T47D (cell line): ENCODE measurements around the gene OPRM1.

Experiments
- DNase-seq, 2 experiments: peaks; one replicate each; pipeline versions ENCODE4 v3.0.0 to v3.0.0-alpha.2; 2011 to 2012; ENCODE audit warnings: low read depth in 1 of 2, low spot score in 1 of 2
- JUND ChIP-seq: IDR thresholded peaks from 2 replicates; pipeline ENCODE4 v1.6.1; 2012; ENCODE audit warnings: low read depth
- in situ Hi-C: cut with HindIII; loops from 2 replicates; pipeline ENCODE4 v1.10.0; 2016; ENCODE audit warnings: low sequenced_read_pairs, low pct_unique_long_range_greater_than_20kb

OPRM1 gene

GRCh38 chr6:154202339-154202738 lies 163.3 kb downstream of the OPRM1 start:
- in situ Hi-C loops, result no loop called here
- no peak for DNase-seq
- TF ChIP-seq JUND, result no peak

DNA sequence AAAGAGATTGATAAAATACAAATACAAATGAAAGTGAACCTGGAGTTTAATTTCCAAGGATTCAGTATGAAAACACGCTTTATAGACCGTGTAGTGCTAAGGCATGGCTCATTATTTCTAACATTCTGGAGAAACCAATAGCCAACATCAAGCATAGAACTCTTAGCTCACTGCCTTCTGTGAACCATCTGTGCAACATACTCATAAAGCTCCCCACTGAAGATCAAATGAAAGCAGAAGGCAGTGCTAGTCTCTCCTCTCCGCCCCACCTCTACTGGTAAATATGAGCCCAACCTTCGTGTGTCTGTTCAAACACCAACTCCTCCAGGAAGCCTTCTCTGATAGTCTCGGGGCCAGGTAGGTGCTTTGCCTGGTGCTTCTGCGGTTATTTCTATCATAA lies 163.9 kb downstream of the OPRM1 start:
- no peak for DNase-seq
- TF ChIP-seq JUND, result no peak
- in situ Hi-C loops, result no loop called here

DNA sequence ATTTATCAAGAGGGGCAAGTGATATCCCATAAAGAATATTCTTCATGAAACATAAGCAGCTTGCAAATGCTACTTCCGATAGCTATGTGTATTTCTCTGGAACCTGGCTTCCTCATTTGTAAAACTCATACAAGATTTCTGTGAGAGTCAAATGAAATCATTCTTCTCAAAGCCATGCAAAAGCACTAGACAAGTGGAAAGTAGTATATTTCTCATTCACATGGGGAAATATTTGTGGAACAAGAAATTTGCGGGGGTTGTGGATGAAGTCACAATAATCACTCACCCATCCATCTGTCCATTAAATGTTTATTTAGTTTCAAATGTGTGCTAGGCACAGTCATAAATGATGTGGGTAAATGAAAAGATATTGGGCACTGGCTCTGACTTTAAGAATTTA lies 167.1 kb downstream of the OPRM1 start:
- TF ChIP-seq JUND, result no peak
- in situ Hi-C loops, result no loop called here
- DNase-seq, result no peak

- no peak for TF ChIP-seq JUND
- DNase-seq, result no peak
- in situ Hi-C loops, result no loop called here
Observed at GRCh38 chr6:154206996-154207395, 168.0 kb downstream of the OPRM1 start.

DNA sequence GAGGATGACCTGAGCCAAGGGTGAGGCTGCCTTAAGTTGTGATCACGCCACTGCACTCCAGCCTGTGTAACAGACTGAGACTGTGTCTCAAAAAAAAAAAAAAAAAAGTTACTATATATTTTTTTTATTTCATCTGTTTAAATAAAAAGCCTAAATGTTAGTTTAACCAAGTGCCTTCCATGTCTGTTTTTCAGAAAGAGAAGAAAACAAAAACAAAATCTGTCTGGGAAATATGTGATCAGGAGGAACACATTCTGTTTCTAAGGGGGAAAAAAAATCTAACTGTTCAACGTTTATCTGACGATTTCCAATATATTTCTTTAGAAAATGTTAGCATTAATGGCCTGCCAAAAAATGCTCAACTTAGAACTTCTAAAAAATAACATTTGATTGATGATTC lies 170.5 kb downstream of the OPRM1 start:
- DNase-seq, result no peak
- TF ChIP-seq JUND, result no peak
- in situ Hi-C loops, result no loop called here

DNA sequence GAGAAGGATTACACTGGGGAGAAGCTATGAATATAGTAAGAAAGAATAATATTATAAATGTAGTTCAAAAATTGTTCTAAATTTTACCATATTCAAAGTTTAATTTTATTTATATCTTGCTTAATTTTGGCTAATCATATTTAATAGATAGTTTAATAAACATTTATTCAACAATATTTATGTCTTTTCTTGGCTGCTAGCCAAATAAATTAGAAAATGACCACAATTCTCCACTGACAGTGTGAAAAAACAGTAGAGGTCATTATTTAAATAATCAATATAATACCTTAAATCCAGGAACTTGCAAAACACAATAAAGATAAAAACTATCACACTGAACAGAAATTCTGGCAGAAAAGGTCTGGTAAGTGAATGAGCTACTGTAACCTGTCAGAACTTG lies 171.6 kb downstream of the OPRM1 start:
- TF ChIP-seq JUND, result no peak
- no peak for DNase-seq
- in situ Hi-C loops, result no loop called here

GRCh38 chr6:154213782-154214181 lies 174.7 kb downstream of the OPRM1 start:
- DNase-seq, result no peak
- in situ Hi-C loops, result no loop called here
- no peak for TF ChIP-seq JUND

- no peak for DNase-seq
- no peak for TF ChIP-seq JUND
- in situ Hi-C loops, result no loop called here
Observed at GRCh38 chr6:154218301-154218700, 179.3 kb downstream of the OPRM1 start.

DNA sequence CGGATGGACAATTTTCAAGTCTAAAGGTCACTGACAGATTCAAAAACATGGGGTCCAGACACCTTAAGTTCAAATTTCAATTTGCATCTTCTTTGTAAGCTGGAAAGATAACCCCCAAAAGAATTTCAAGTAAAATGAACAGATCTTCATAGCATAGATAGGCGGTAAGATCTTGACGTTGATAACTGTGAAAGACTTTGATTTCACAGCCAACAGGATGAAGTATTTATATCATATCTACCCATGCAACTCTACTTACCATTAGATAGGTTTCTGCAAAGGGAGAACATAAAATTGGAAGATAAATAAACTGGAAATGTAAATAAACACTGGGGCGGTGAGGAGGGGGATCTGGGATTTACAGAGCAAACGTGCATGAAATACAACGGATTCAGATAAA lies 179.7 kb downstream of the OPRM1 start:
- no peak for DNase-seq
- in situ Hi-C loops, result no loop called here
- TF ChIP-seq JUND, result no peak

- no peak for TF ChIP-seq JUND
- no peak for DNase-seq
- in situ Hi-C loops, result no loop called here
Observed at GRCh38 chr6:154219250-154219649, 180.2 kb downstream of the OPRM1 start.

DNA sequence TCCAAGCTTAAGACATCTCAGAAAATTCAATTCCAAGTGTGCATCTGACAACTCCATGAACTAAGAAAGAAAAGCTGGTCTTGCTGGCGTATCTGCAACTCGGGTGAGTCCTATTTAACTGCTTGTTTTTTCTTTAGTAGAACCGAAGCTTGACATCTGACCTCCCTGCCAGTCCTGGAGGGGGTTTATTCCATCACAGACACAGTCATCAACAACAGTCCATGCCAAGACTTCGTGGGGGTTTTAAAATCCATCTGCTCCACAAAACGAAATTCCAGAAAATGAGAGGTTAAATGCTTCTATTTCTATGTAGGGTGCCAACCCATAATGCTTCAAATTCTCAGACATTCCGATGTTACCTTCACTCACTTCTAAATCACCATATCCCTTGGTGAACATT lies 183.7 kb downstream of the OPRM1 start:
- TF ChIP-seq JUND, result no peak
- in situ Hi-C loops, result no loop called here
- no peak for DNase-seq

DNA sequence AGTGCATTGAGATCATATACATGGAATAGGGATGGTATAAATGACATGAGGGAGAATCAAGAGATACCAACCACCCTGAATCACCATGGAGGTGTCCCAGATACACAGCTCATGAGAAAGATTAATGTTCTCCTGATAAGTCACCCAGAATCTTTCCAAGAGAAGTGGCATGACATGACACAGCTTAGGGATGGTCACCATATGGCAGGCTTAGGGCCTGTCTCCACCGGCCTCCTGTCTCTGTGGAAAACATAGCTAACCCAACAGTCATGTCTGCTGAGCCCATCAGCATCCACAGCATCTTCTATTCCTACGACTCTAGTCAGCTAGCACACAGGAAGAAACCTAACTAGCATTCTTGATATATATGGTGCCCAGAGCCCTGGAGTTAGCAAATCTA lies 184.3 kb downstream of the OPRM1 start:
- DNase-seq, result no peak
- in situ Hi-C loops, result no loop called here
- TF ChIP-seq JUND, result no peak

DNA sequence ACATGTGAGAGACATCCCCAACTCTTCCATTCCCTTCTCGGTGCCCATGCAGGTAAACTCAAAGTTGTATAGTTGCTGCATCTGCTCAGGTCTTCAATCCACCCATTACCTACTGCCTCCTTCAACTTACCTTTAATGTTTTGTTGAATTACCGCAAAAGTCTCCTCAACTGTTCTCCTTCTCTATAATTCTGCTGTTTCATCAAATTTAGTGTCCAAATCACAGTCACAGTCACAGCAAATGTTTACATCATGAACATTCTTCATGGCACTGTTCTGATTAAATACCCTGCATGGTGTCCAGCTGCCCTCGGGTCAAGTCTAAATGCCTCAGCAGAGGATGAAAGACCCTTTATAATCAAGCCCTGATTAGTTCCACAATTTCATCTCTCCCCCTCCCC lies 187.4 kb downstream of the OPRM1 start:
- DNase-seq, result no peak

GRCh38 chr6:154227862-154228520 lies 189.0 kb downstream of the OPRM1 start:
- no peak for TF ChIP-seq JUND
- no peak for DNase-seq
- in situ Hi-C loops, result no loop called here

More for the DNA sequence above, 187.4 kb downstream of the OPRM1 start:
- in situ Hi-C loops, result no loop called here
- no peak for TF ChIP-seq JUND
